ENCODE data around the gene PKD2L1. TPM values are rescaled to one million over a fixed set of nuclear protein-coding genes. Genes with fewer than 3 reads are reported as not detected.
A peak's percentile ranks its signal among the peaks of the same experiment; 100 is the strongest.

PKD2L1 gene
- polyA plus RNA-seq, 1 donor (not counting 4 experiments of a cell fraction or from before 2014, with no cell fraction given) = not detected

GRCh38 chr10:100373298-100374199 is 43.5 kb upstream of the PKD2L1 start:
- FAIRE-seq = peak; percentile 86
- Histone ChIP-seq H4K20me1 (ENCODE audit: control insufficient read depth, extremely low read depth, insufficient read depth, low read length) (no peaks in the 10 kb centered on the region), H3K4me2 (ENCODE audit: control insufficient read depth, extremely low read depth, insufficient read depth, low read depth, low read length) (peak overlapping the region; percentile 91), H3K4me1 (ENCODE audit: control insufficient read depth, extremely low read depth, insufficient read depth, low read length) (peaks cover 49% of the 10 kb centered on the region), H3K27ac (ENCODE audit: control insufficient read depth, insufficient read depth, low read length) (peak overlapping the region; percentile 100), H3K36me3 (ENCODE audit: control insufficient read depth in 2 of 2, extremely low read depth in 1 of 2, insufficient read depth in 2 of 2, low read length in 2 of 2) (no peaks in the 10 kb centered on the region), H3K79me2 (ENCODE audit: control insufficient read depth, insufficient read depth, low read length) (no peaks in the 10 kb centered on the region), H3K4me3 (ENCODE audit: control insufficient read depth in 2 of 3, extremely low read depth in 1 of 3, insufficient read depth in 2 of 3, low read depth in 1 of 3, low read length in 3 of 3) (peak overlapping the region; percentile 45 to 78 (median 74)), H3K9me1 (ENCODE audit: control insufficient read depth, extremely low read depth, insufficient read depth, low read length) (no peaks in the 10 kb centered on the region), H3K9ac (ENCODE audit: control insufficient read depth, extremely low read depth, insufficient read depth, low read length) (peak overlapping the region; percentile 99), H3K27me3 (ENCODE audit: control insufficient read depth, extremely low read depth, insufficient read depth, low read length) (no peaks in the 10 kb centered on the region), H3K9me3 (ENCODE audit: control insufficient read depth, low read depth, low read length) (no peaks in the 10 kb centered on the region), H2AFZ (ENCODE audit: control insufficient read depth, low read length) (no peak overlapping the region)
- DNase-seq (ENCODE audit: low read depth, low spot score) = peak; percentile 100
- TF ChIP-seq CTCF (optimal IDR thresholded peaks at IDR 0.05 in 1 of 3, IDR thresholded peaks at IDR 0.05 in 1 of 3, conservative IDR thresholded peaks at IDR 0.05 in 1 of 3; ENCODE audit: extremely low read depth in 1 of 3, insufficient read depth in 2 of 3, low read length in 3 of 3) (no peak), EZH2 (IDR thresholded peaks at IDR 0.05; ENCODE audit: low read length) (no peak)
- dilution Hi-C loops (cut with MboI; ENCODE audit: extremely low pct_ligation_motif_present, low sequenced_read_pairs) = no loop called here

GRCh38 chr10:100372415-100373297 is 42.6 kb upstream of the PKD2L1 start:
- TF ChIP-seq CTCF (optimal IDR thresholded peaks at IDR 0.05 in 1 of 3, IDR thresholded peaks at IDR 0.05 in 1 of 3, conservative IDR thresholded peaks at IDR 0.05 in 1 of 3; ENCODE audit: extremely low read depth in 1 of 3, insufficient read depth in 2 of 3, low read length in 3 of 3) (no peak), EZH2 (IDR thresholded peaks at IDR 0.05; ENCODE audit: low read length) (no peak)
- H3K79me2 ChIP-seq (ENCODE audit: control insufficient read depth, insufficient read depth, low read length) = no peaks in the 10 kb centered on the region
- H3K4me2 ChIP-seq (ENCODE audit: control insufficient read depth, extremely low read depth, insufficient read depth, low read depth, low read length) = peak overlapping the region; percentile 91
- H4K20me1 ChIP-seq (ENCODE audit: control insufficient read depth, extremely low read depth, insufficient read depth, low read length) = no peaks in the 10 kb centered on the region
- H3K4me1 ChIP-seq (ENCODE audit: control insufficient read depth, extremely low read depth, insufficient read depth, low read length) = peaks cover 49% of the 10 kb centered on the region
- FAIRE-seq = no peak
- DNase-seq (ENCODE audit: low read depth, low spot score) = no peak
- no peaks in the 10 kb centered on the region for H3K9me1 ChIP-seq (ENCODE audit: control insufficient read depth, extremely low read depth, insufficient read depth, low read length)
- no peaks in the 10 kb centered on the region for H3K27me3 ChIP-seq (ENCODE audit: control insufficient read depth, extremely low read depth, insufficient read depth, low read length)
- H3K9me3 ChIP-seq (ENCODE audit: control insufficient read depth, low read depth, low read length) = no peaks in the 10 kb centered on the region
- peak overlapping the region; percentile 20 for H2AFZ ChIP-seq (ENCODE audit: control insufficient read depth, low read length)
- dilution Hi-C loops (cut with MboI; ENCODE audit: extremely low pct_ligation_motif_present, low sequenced_read_pairs) = no loop called here
- H3K36me3 ChIP-seq (ENCODE audit: control insufficient read depth in 2 of 2, extremely low read depth in 1 of 2, insufficient read depth in 2 of 2, low read length in 2 of 2) = no peaks in the 10 kb centered on the region
- H3K4me3 ChIP-seq (ENCODE audit: control insufficient read depth in 2 of 3, extremely low read depth in 1 of 3, insufficient read depth in 2 of 3, low read depth in 1 of 3, low read length in 3 of 3) = peak overlapping the region; percentile 36 to 78 (median 72)
- H3K9ac ChIP-seq (ENCODE audit: control insufficient read depth, extremely low read depth, insufficient read depth, low read length) = peak overlapping the region; percentile 99
- peak overlapping the region; percentile 100 for H3K27ac ChIP-seq (ENCODE audit: control insufficient read depth, insufficient read depth, low read length)

Measured in keratinocyte (primary cell).